ENCODE data around the gene NANS.
"Not testable (repeated sequence)": the region's sequence is repeated elsewhere in the genome, so short reads cannot be mapped to it uniquely, and the experiment has no call there.

NANS gene

GRCh38 chr9:98070704-98071103 is 14.2 kb downstream of the NANS start:
- peaks cover 16% of the 10 kb centered on the region in 2 donors for H3K4me1 Mint-ChIP-seq (ENCODE audit: low read depth in 2 of 2)
- no peaks in the 10 kb centered on the region for H3K27me3 Mint-ChIP-seq
- DNase-seq, result no peak
- H3K4me3 Mint-ChIP-seq, result no peak overlapping the region
- H3K36me3 Mint-ChIP-seq (ENCODE audit: insufficient read depth), result peaks cover 34% of the 10 kb centered on the region
- ATAC-seq (replicated peaks), result no peak
- H3K9me3 Mint-ChIP-seq, result no peaks in the 10 kb centered on the region
- no peak overlapping the region for H3K27ac Mint-ChIP-seq

- DNase-seq (no peak), ATAC-seq (replicated peaks) (no peak)
- Mint-ChIP-seq H3K27ac (no peak overlapping the region), H3K9me3 (no peaks in the 10 kb centered on the region), H3K4me1 (ENCODE audit: low read depth in 2 of 2) (peaks cover 17 to 21% of the 10 kb centered on the region in 2 donors), H3K27me3 (no peaks in the 10 kb centered on the region), H3K4me3 (no peak overlapping the region), H3K36me3 (ENCODE audit: insufficient read depth) (peaks cover 31% of the 10 kb centered on the region)
Observed at GRCh38 chr9:98071737-98072136, 15.2 kb downstream of the NANS start.

- Mint-ChIP-seq H3K27ac (peak overlapping the region; percentile 85 to 93), H3K9me3 (no peaks in the 10 kb centered on the region), H3K4me3 (peak overlapping the region; percentile 33 to 55), H3K4me1 (ENCODE audit: low read depth in 2 of 2) (peaks cover 21 to 23% of the 10 kb centered on the region in 2 donors), H3K27me3 (no peaks in the 10 kb centered on the region), H3K36me3 (ENCODE audit: insufficient read depth) (peaks cover 45% of the 10 kb centered on the region)
- peak; percentile 40 for ATAC-seq (replicated peaks)
- peak; percentile 65 to 74 (median 66) for DNase-seq
Observed at GRCh38 chr9:98074115-98074990, 17.8 kb downstream of the NANS start.

- Mint-ChIP-seq H3K36me3 (ENCODE audit: insufficient read depth) (peaks cover 52% of the 10 kb centered on the region), H3K4me1 (ENCODE audit: low read depth in 2 of 2) (peaks cover 20 to 21% of the 10 kb centered on the region in 2 donors), H3K9me3 (no peaks in the 10 kb centered on the region), H3K27ac (peak overlapping the region; percentile 85 to 93), H3K27me3 (no peaks in the 10 kb centered on the region), H3K4me3 (peak overlapping the region; percentile 33 to 55)
- peak; percentile 36 for ATAC-seq (replicated peaks)
- no peak for DNase-seq
Observed at GRCh38 chr9:98075332-98075805, 18.8 kb downstream of the NANS start.

GRCh38 chr9:98076514-98076890 is 20.0 kb downstream of the NANS start:
- peak overlapping the region; percentile 85 to 93 for H3K27ac Mint-ChIP-seq
- not testable (repeated sequence) for DNase-seq; H3K27me3 Mint-ChIP-seq; ATAC-seq (replicated peaks); H3K4me3 Mint-ChIP-seq; H3K9me3 Mint-ChIP-seq
- peaks cover 59% of the 10 kb centered on the region for H3K36me3 Mint-ChIP-seq (ENCODE audit: insufficient read depth)
- H3K4me1 Mint-ChIP-seq (ENCODE audit: low read depth in 2 of 2), result peaks cover 21 to 22% of the 10 kb centered on the region in 2 donors

GRCh38 chr9:98078895-98079294 is 22.4 kb downstream of the NANS start:
- peaks cover 21 to 29% of the 10 kb centered on the region in 2 donors for H3K4me1 Mint-ChIP-seq (ENCODE audit: low read depth in 2 of 2)
- peak overlapping the region; percentile 5 to 41 for H3K27ac Mint-ChIP-seq
- ATAC-seq (replicated peaks) (no peak), DNase-seq (no peak)
- peaks cover 66% of the 10 kb centered on the region for H3K36me3 Mint-ChIP-seq (ENCODE audit: insufficient read depth)
- H3K9me3 Mint-ChIP-seq, result no peaks in the 10 kb centered on the region
- no peak overlapping the region for H3K4me3 Mint-ChIP-seq
- no peaks in the 10 kb centered on the region for H3K27me3 Mint-ChIP-seq

GRCh38 chr9:98080326-98080725 is 23.8 kb downstream of the NANS start:
- no peak for ATAC-seq (replicated peaks)
- H3K27ac Mint-ChIP-seq, result no peak overlapping the region
- peaks cover 63% of the 10 kb centered on the region for H3K36me3 Mint-ChIP-seq (ENCODE audit: insufficient read depth)
- DNase-seq, result no peak
- peaks cover 9 to 25% of the 10 kb centered on the region in 2 donors for H3K4me1 Mint-ChIP-seq (ENCODE audit: low read depth in 2 of 2)
- no peak overlapping the region for H3K4me3 Mint-ChIP-seq
- H3K9me3 Mint-ChIP-seq, result no peaks in the 10 kb centered on the region
- no peaks in the 10 kb centered on the region for H3K27me3 Mint-ChIP-seq

GRCh38 chr9:98080780-98081179 is 24.2 kb downstream of the NANS start:
- Mint-ChIP-seq H3K36me3 (ENCODE audit: insufficient read depth) (peaks cover 63% of the 10 kb centered on the region), H3K27ac (peak overlapping the region; percentile 38 to 81), H3K4me3 (no peak overlapping the region), H3K4me1 (ENCODE audit: low read depth in 2 of 2) (peaks cover 4 to 21% of the 10 kb centered on the region in 2 donors), H3K27me3 (no peaks in the 10 kb centered on the region), H3K9me3 (no peaks in the 10 kb centered on the region)
- DNase-seq (no peak), ATAC-seq (replicated peaks) (no peak)

GRCh38 chr9:98081477-98082219 is 25.1 kb downstream of the NANS start:
- peaks cover 63% of the 10 kb centered on the region for H3K36me3 Mint-ChIP-seq (ENCODE audit: insufficient read depth)
- no peaks in the 10 kb centered on the region for H3K27me3 Mint-ChIP-seq
- no peaks in the 10 kb centered on the region for H3K9me3 Mint-ChIP-seq
- DNase-seq (no peak), ATAC-seq (replicated peaks) (peak; percentile 22)
- H3K4me3 Mint-ChIP-seq, result no peak overlapping the region
- H3K27ac Mint-ChIP-seq, result peak overlapping the region; percentile 38 to 81
- H3K4me1 Mint-ChIP-seq (ENCODE audit: low read depth in 2 of 2), result peaks cover 5 to 27% of the 10 kb centered on the region in 2 donors

GRCh38 chr9:98083061-98083501 is 26.5 kb downstream of the NANS start:
- Mint-ChIP-seq H3K27ac (peak overlapping the region; percentile 0 to 18), H3K36me3 (ENCODE audit: insufficient read depth) (peaks cover 57% of the 10 kb centered on the region), H3K4me3 (no peak overlapping the region), H3K4me1 (ENCODE audit: low read depth in 2 of 2) (peaks cover 9 to 28% of the 10 kb centered on the region in 2 donors), H3K27me3 (no peaks in the 10 kb centered on the region), H3K9me3 (no peaks in the 10 kb centered on the region)
- ATAC-seq (replicated peaks) (no peak), DNase-seq (no peak)

- peaks cover 9 to 27% of the 10 kb centered on the region in 2 donors for H3K4me1 Mint-ChIP-seq (ENCODE audit: low read depth in 2 of 2)
- DNase-seq (no peak), ATAC-seq (replicated peaks) (no peak)
- H3K27me3 Mint-ChIP-seq, result no peaks in the 10 kb centered on the region
- H3K36me3 Mint-ChIP-seq (ENCODE audit: insufficient read depth), result peaks cover 58% of the 10 kb centered on the region
- H3K4me3 Mint-ChIP-seq, result no peak overlapping the region
- H3K9me3 Mint-ChIP-seq, result no peaks in the 10 kb centered on the region
- H3K27ac Mint-ChIP-seq, result peak overlapping the region; percentile 0 to 18
Observed at GRCh38 chr9:98083566-98084183, 27.1 kb downstream of the NANS start.

GRCh38 chr9:98084396-98084795 is 27.9 kb downstream of the NANS start:
- H3K36me3 Mint-ChIP-seq (ENCODE audit: insufficient read depth), result peaks cover 51% of the 10 kb centered on the region
- H3K4me3 Mint-ChIP-seq, result no peak overlapping the region
- ATAC-seq (replicated peaks), result no peak
- no peak for DNase-seq
- H3K9me3 Mint-ChIP-seq, result no peaks in the 10 kb centered on the region
- peaks cover 11 to 25% of the 10 kb centered on the region in 2 donors for H3K4me1 Mint-ChIP-seq (ENCODE audit: low read depth in 2 of 2)
- no peaks in the 10 kb centered on the region for H3K27me3 Mint-ChIP-seq
- peak overlapping the region in 1 of 2 donors; percentile 18 for H3K27ac Mint-ChIP-seq

GRCh38 chr9:98085058-98085457 is 28.5 kb downstream of the NANS start:
- no peak for ATAC-seq (replicated peaks)
- Mint-ChIP-seq H3K36me3 (ENCODE audit: insufficient read depth) (peaks cover 46% of the 10 kb centered on the region), H3K4me1 (ENCODE audit: low read depth in 2 of 2) (peaks cover 18 to 25% of the 10 kb centered on the region in 2 donors)

More at GRCh38 chr9:98085058-98085457, 28.5 kb downstream of the NANS start:
- Mint-ChIP-seq H3K4me3 (no peak overlapping the region), H3K27me3 (no peaks in the 10 kb centered on the region), H3K27ac (no peak overlapping the region), H3K9me3 (no peaks in the 10 kb centered on the region)
- no peak for DNase-seq

Data from effector memory CD8-positive, alpha-beta T cell (primary cell).